OCI-LY7 (cell line): Measurements from ENCODE around the gene TNMD. TPM values are rescaled to one million over a fixed set of nuclear protein-coding genes. Genes with fewer than 3 reads are reported as not detected.

Source experiments
- BruUV-seq: library from RNA; stranded (reverse); fragments of 400-500 nt; replicated peaks from 2 replicates; lab custom pipeline; 2021; lab: Mats Ljungman, UMichigan
- CTCF ChIA-PET: fragments of 300-600 bp; sonication (Branson Sonifier 250); formaldehyde crosslinking; loops from one replicate; lab custom pipeline; 2022; ENCODE audit warnings: antibody characterized with exemption; ENCODE audit not compliant: unreplicated experiment; lab: Charles Lee
- POLR2A ChIA-PET: fragments of 300-600 bp; sonication (Branson Sonifier 250); formaldehyde crosslinking; loops from one replicate; lab custom pipeline; 2022; ENCODE audit warnings: antibody characterized with exemption; lab: Charles Lee
- DNase-seq: peaks from one replicate; pipeline ENCODE4 v3.0.0-alpha.2; 2015; ENCODE audit warnings: low spot score
- H2AFZ ChIP-seq: fragments of 200-600 bp; sonication (generic), shearing (Covaris generic); 2 replicates; pipeline ENCODE4 v1.6.1; 2014; ENCODE audit warnings: mild to moderate bottlenecking, antibody characterized with exemption, low read length, moderate library complexity
- H3K27ac ChIP-seq: fragments of 200-600 bp; sonication (generic); 2 replicates; pipeline ENCODE4 v1.5.1; 2014; ENCODE audit warnings: mixed run types, low read depth, mild to moderate bottlenecking, moderate library complexity, low read length, inconsistent platforms; ENCODE audit not compliant: poor library complexity, severe bottlenecking
- H3K36me3 ChIP-seq: fragments of 200-600 bp; sonication (generic); 2 replicates; pipeline ENCODE4 v1.6.1; 2014; ENCODE audit warnings: mild to moderate bottlenecking, antibody characterized with exemption, low read length, moderate library complexity, mixed read lengths; ENCODE audit not compliant: insufficient read depth
- H3K4me1 ChIP-seq: fragments of 200-600 bp; sonication (generic); 2 replicates; pipeline ENCODE4 v1.5.1; 2014; ENCODE audit warnings: mild to moderate bottlenecking, low read length; ENCODE audit not compliant: insufficient read depth, poor library complexity, severe bottlenecking
- H3K4me2 ChIP-seq: fragments of 200-600 bp; sonication (generic); 2 replicates; pipeline ENCODE4 v1.6.1; 2014; ENCODE audit warnings: mild to moderate bottlenecking, low read length
- H3K4me3 ChIP-seq: fragments of 200-600 bp; sonication (generic); 2 replicates; pipeline ENCODE4 v1.5.1; 2014; ENCODE audit warnings: mild to moderate bottlenecking, low read depth, low read length; ENCODE audit not compliant: poor library complexity, severe bottlenecking
- H3K79me2 ChIP-seq: fragments of 200-600 bp; sonication (generic); 2 replicates; pipeline ENCODE4 v1.6.1; 2016; ENCODE audit warnings: low read depth, mild to moderate bottlenecking, low read length, moderate library complexity, mixed read lengths; ENCODE audit not compliant: insufficient read depth
- H3K9me2 ChIP-seq: fragments of 200-600 bp; sonication (generic); 2 replicates; pipeline ENCODE4 v1.6.1; 2016; ENCODE audit warnings: mild to moderate bottlenecking, low read length, mixed read lengths; ENCODE audit not compliant: insufficient read depth
- H3K9me3 ChIP-seq: fragments of 200-600 bp; sonication (generic); 2 replicates; pipeline ENCODE4 v1.6.1; 2014; ENCODE audit warnings: mild to moderate bottlenecking, mixed run types, low read length, mixed read lengths
- H4K20me1 ChIP-seq: fragments of 200-600 bp; sonication (generic); 2 replicates; pipeline ENCODE4 v1.6.1; 2014; ENCODE audit warnings: mild to moderate bottlenecking, antibody characterized with exemption, low read length, moderate library complexity, mixed read lengths; ENCODE audit not compliant: insufficient read depth
- EZH2phosphoT487 ChIP-seq: fragments of 200-600 bp; sonication (generic); IDR thresholded peaks from 2 replicates; pipeline ENCODE4 v1.6.1; 2018; ENCODE audit warnings: low read depth, borderline replicate concordance, mild to moderate bottlenecking, mixed run types, antibody characterized with exemption, low read length, moderate library complexity, mixed read lengths
- intact Hi-C: fragments of 100-400 bp; cut with micrococcal nuclease; formaldehyde crosslinking; loops from one replicate; pipeline ENCODE4 v1.10.0; 2022; ENCODE audit not compliant: unreplicated experiment
- total RNA-seq, 2 experiments: library from RNA; depleted of rRNA in 1 of 2; stranded (reverse); fragments of >200 nt in 1 of 2; shearing (Covaris generic) in 1 of 2; gene quantifications; 2 replicates each; pipeline ENCODE4 v1.2.3, GENCODE V29; 2014 to 2022
- TF ChIP-seq, protein P1 (sequence below): fragments of 200-600 bp; sonication (generic); conservative IDR thresholded peaks from 2 replicates; pipeline ENCODE4 v1.5.1; 2014; ENCODE audit warnings: mild to moderate bottlenecking, antibody characterized with exemption, low read length, moderate library complexity, mixed read lengths

TNMD gene
- total RNA-seq, 2 experiments from 2014 or later, result not detected

DNA sequence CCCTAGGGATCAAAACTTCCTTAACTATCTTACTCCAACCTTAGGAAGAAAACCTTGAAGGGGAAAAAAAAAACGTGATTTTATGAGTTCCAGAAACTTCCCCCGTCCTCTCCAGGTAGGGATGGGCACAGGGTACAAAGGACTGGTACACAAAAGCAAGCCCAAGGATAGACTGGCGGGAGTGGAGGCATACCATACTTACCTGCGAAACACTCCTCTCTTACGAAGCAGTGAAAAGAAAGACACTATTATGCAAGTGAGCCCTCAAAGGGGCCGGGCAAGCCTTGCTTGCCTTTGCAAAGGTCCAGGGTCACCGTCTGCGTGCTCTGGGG lies 51.2 kb downstream of the TNMD start:
- Histone ChIP-seq H3K79me2 (no peaks in the 10 kb centered on the region), H2AFZ (no peak overlapping the region), H4K20me1 (no peaks in the 10 kb centered on the region), H3K4me3 (no peak overlapping the region), H3K4me2 (no peak overlapping the region), H3K36me3 (no peaks in the 10 kb centered on the region), H3K9me3 (no peaks in the 10 kb centered on the region), H3K9me2 (no peaks in the 10 kb centered on the region), H3K27ac (no peak overlapping the region), H3K4me1 (no peaks in the 10 kb centered on the region)
- intact Hi-C loops, result no loop called here
- CTCF ChIA-PET, result no interaction called here
- BruUV-seq, result no TSS peak
- TF ChIP-seq, protein P1, sequence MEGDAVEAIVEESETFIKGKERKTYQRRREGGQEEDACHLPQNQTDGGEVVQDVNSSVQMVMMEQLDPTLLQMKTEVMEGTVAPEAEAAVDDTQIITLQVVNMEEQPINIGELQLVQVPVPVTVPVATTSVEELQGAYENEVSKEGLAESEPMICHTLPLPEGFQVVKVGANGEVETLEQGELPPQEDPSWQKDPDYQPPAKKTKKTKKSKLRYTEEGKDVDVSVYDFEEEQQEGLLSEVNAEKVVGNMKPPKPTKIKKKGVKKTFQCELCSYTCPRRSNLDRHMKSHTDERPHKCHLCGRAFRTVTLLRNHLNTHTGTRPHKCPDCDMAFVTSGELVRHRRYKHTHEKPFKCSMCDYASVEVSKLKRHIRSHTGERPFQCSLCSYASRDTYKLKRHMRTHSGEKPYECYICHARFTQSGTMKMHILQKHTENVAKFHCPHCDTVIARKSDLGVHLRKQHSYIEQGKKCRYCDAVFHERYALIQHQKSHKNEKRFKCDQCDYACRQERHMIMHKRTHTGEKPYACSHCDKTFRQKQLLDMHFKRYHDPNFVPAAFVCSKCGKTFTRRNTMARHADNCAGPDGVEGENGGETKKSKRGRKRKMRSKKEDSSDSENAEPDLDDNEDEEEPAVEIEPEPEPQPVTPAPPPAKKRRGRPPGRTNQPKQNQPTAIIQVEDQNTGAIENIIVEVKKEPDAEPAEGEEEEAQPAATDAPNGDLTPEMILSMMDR, result no peak
- no peak for TF ChIP-seq EZH2phosphoT487
- POLR2A ChIA-PET, result no interaction called here
- DNase-seq, result no peak

DNA sequence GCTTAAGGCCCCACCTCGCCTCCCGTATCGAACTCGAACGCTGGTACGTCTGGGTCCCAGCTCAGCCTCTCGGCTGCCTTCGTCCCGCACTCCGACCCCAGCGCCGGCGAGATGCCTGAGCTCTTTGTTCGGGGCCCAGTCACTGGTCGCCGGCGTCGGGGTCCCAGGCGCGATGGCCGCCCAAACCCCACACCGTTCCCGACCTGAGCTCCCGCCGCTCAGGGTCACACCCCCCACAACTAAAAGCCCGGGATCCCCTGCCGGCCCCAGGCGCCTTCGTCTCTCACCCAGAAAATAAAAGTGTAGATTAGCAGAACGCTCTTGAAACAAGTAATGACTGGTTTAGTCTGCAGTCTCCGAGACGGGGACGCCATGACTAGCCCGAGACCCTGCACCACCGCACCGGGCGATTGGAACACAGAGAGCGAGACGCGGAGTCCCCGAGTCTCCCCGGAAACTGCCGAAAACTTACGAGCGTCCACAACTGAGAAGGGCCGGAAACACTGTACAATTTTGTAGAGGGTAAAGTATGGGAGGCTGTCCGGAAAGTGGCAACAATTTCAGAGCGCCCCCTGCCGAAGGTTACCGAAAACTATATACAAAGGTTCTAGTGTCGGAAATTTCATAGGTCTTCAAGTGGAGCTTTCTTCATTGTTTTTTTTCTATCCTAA lies 51.7 kb downstream of the TNMD start, which contains the start of gene TSPAN6:
Gene TSPAN6 (minus strand): TSS at position 486 of the 671 bp plus-strand sequence. CDS start 112 bp downstream, at position 374.
- no peaks in the 10 kb centered on the region for H3K9me3 ChIP-seq
- H3K79me2 ChIP-seq, result no peaks in the 10 kb centered on the region
- H4K20me1 ChIP-seq, result no peaks in the 10 kb centered on the region
- no peak within 1 kb of the TSS for H3K4me3 ChIP-seq
- intact Hi-C loops, result no loop called here
- BruUV-seq, result no TSS peak
- no peak within 1 kb of the TSS for H3K27ac ChIP-seq
- DNase-seq, result no peak
- no peaks in the 10 kb centered on the region for H3K4me1 ChIP-seq
- no peaks in the 10 kb centered on the region for H3K9me2 ChIP-seq
- TF ChIP-seq EZH2phosphoT487, result no peak
- TF ChIP-seq, protein P1, result peak; percentile 52; the same call in 1 of the 2 replicates
- ChIA-PET POLR2A (no interaction called here), CTCF (no interaction called here)
- no peaks in the 10 kb centered on the region for H3K36me3 ChIP-seq
- H3K4me2 ChIP-seq, result no peak within 1 kb of the TSS
- no peak within 1 kb of the TSS for H2AFZ ChIP-seq

DNA sequence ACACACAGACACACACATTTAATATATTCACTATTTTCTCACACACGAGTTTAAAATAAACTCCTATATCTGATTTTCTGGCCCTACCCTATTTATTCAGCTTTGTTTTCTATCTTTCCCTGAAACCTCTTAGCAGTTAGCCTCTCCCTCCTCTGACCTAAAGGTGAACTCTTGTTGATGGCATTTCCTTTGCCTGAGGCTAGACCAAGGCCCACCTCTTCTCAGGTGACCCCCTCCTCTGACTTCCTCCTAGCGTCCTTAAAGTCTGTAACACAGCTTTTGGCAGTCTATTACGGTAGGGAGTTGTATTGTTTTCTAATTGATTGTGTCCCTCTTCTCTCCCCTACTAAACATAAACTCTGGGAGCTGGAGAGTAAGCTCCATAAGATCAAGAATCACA lies 57.6 kb downstream of the TNMD start:
- H3K4me3 ChIP-seq, result no peak overlapping the region

More for the DNA sequence above, 57.6 kb downstream of the TNMD start:
- no peaks in the 10 kb centered on the region for H3K9me3 ChIP-seq
- TF ChIP-seq, protein P1, result no peak
- TF ChIP-seq EZH2phosphoT487, result no peak
- intact Hi-C loops, result no loop called here
- no peaks in the 10 kb centered on the region for H4K20me1 ChIP-seq
- BruUV-seq, result no TSS peak
- no peak overlapping the region for H3K27ac ChIP-seq
- no peaks in the 10 kb centered on the region for H3K36me3 ChIP-seq
- CTCF ChIA-PET, result no interaction called here
- DNase-seq, result no peak
- peaks cover 5% of the 10 kb centered on the region for H3K4me1 ChIP-seq
- H2AFZ ChIP-seq, result no peak overlapping the region
- no peak overlapping the region for H3K4me2 ChIP-seq
- POLR2A ChIA-PET, result no interaction called here
- H3K9me2 ChIP-seq, result no peaks in the 10 kb centered on the region
- H3K79me2 ChIP-seq, result no peaks in the 10 kb centered on the region
